Panc1 (cell line): ENCODE data around the gene ZC3H7B.

Experiments
- CTCF ChIP-seq: fragments of 450-650 bp; IDR thresholded peaks from 2 replicates; pipeline ENCODE4 v1.5.1; 2017; ENCODE audit warnings: mild to moderate bottlenecking
- REST ChIP-seq, 2 experiments: IDR thresholded peaks; 2 replicates each; pipeline ENCODE4 v1.6.1; 2011 to 2012; ENCODE audit warnings: low read depth in 2 of 2, control low read depth in 1 of 2, low read length in 1 of 2, mild to moderate bottlenecking in 1 of 2, moderate library complexity in 1 of 2; ENCODE audit not compliant: insufficient read depth in 1 of 2

GRCh38 chr22:41262250-41262765, 39.0 kb upstream of the ZC3H7B start:
- no peak for TF ChIP-seq CTCF
- TF ChIP-seq REST (IDR thresholded peaks at IDR 0.05; ENCODE audit: insufficient read depth in 1 of 2, low read depth in 2 of 2, low read length in 1 of 2): no peak
